Putamen (tissue), 1 donor: ENCODE measurements around the gene KRTAP10-10.
"Not testable (repeated sequence)": the region's sequence is repeated elsewhere in the genome, so short reads cannot be mapped to it uniquely, and the experiment has no call there.

ENCODE experiments used
- DNase-seq: peaks from one replicate; pipeline ENCODE4 v3.0.0-alpha.2; 2016; ENCODE audit warnings: low spot score

KRTAP10-10 gene

GRCh38 chr21:44650973-44651675 lies 14.0 kb downstream of the KRTAP10-10 start:
- no peak for DNase-seq

- DNase-seq, result no peak
Measured at GRCh38 chr21:44653123-44653522, 16.0 kb downstream of the KRTAP10-10 start.

GRCh38 chr21:44653656-44654575 lies 16.8 kb downstream of the KRTAP10-10 start:
- DNase-seq, result no peak

- DNase-seq, result no peak
Measured at GRCh38 chr21:44654576-44655175, 17.5 kb downstream of the KRTAP10-10 start, which contains the start of gene KRTAP12-4. Gene KRTAP12-4, minus strand, starts transcription at chr21:44654659. Its CDS starts 45 bp downstream, at chr21:44654614.

- no peak for DNase-seq
Measured at GRCh38 chr21:44656868-44657267, 19.7 kb downstream of the KRTAP10-10 start.

GRCh38 chr21:44657635-44658540 lies 20.7 kb downstream of the KRTAP10-10 start, which contains the start of gene KRTAP12-3:
Gene KRTAP12-3, plus strand, starts transcription at chr21:44657932. Its CDS starts 48 bp downstream, at chr21:44657980.
- no peak for DNase-seq

- DNase-seq, result no peak
Measured at GRCh38 chr21:44658541-44658910, 21.4 kb downstream of the KRTAP10-10 start.

GRCh38 chr21:44658913-44659595 lies 21.9 kb downstream of the KRTAP10-10 start:
- DNase-seq, result no peak

GRCh38 chr21:44661567-44661966 lies 24.4 kb downstream of the KRTAP10-10 start:
- DNase-seq, result not testable (repeated sequence)

- DNase-seq, result no peak
Measured at GRCh38 chr21:44664691-44665090, 27.5 kb downstream of the KRTAP10-10 start.

GRCh38 chr21:44666401-44667320 lies 29.5 kb downstream of the KRTAP10-10 start, which contains the start of gene KRTAP12-2:
Gene KRTAP12-2, minus strand, starts transcription at chr21:44666927. Its CDS starts 41 bp downstream, at chr21:44666886.
- DNase-seq, result no peak

- no peak for DNase-seq
Measured at GRCh38 chr21:44667612-44668011, 30.5 kb downstream of the KRTAP10-10 start.

GRCh38 chr21:44670642-44671432 lies 33.7 kb downstream of the KRTAP10-10 start:
- no peak for DNase-seq

GRCh38 chr21:44671911-44672310 lies 34.8 kb downstream of the KRTAP10-10 start:
- DNase-seq, result no peak

GRCh38 chr21:44677881-44678280 lies 40.7 kb downstream of the KRTAP10-10 start:
- DNase-seq, result no peak

- no peak for DNase-seq
Measured at GRCh38 chr21:44681152-44681551, 44.0 kb downstream of the KRTAP10-10 start.

GRCh38 chr21:44681861-44682579 lies 44.9 kb downstream of the KRTAP10-10 start, which contains the start of gene KRTAP12-1:
Gene KRTAP12-1, minus strand, starts transcription at chr21:44682163. Its CDS starts 40 bp downstream, at chr21:44682123.
- DNase-seq, result no peak
